AG20443 (cell line): Measurements from ENCODE around the gene IREB2.
A peak's percentile ranks its signal among the peaks of the same experiment; 100 is the strongest.
"Not testable (repeated sequence)": the region's sequence is repeated elsewhere in the genome, so short reads cannot be mapped to it uniquely, and the experiment has no call there.

Experiments
- DNase-seq: peaks from one replicate; pipeline ENCODE4 v3.0.0; 2012; ENCODE audit warnings: low spot score, mixed read lengths

Gene IREB2

GRCh38 chr15:78437762-78438618, at the start of gene IREB2:
IREB2 (plus strand) TSS chr15:78438216; CDS start chr15:78438338, 122 bp downstream.
- peak; percentile 99 for DNase-seq

GRCh38 chr15:78388865-78389264, 49.2 kb upstream of the IREB2 start:
- no peak for DNase-seq

- DNase-seq: peak; percentile 67
Observed at GRCh38 chr15:78389322-78389721, 48.7 kb upstream of the IREB2 start.

- DNase-seq: no peak
Observed at GRCh38 chr15:78389738-78390137, 48.3 kb upstream of the IREB2 start.

GRCh38 chr15:78390242-78390641, 47.8 kb upstream of the IREB2 start:
- DNase-seq: no peak

GRCh38 chr15:78390826-78391225, 47.2 kb upstream of the IREB2 start:
- DNase-seq: peak; percentile 41

- DNase-seq: no peak
Observed at GRCh38 chr15:78391781-78392180, 46.2 kb upstream of the IREB2 start.

GRCh38 chr15:78392430-78392829, 45.6 kb upstream of the IREB2 start:
- no peak for DNase-seq

GRCh38 chr15:78393137-78393536, 44.9 kb upstream of the IREB2 start:
- no peak for DNase-seq

- DNase-seq: no peak
Observed at GRCh38 chr15:78394026-78394425, 44.0 kb upstream of the IREB2 start.

GRCh38 chr15:78394981-78395616, 42.9 kb upstream of the IREB2 start:
- DNase-seq: no peak

- no peak for DNase-seq
Observed at GRCh38 chr15:78396186-78396814, 41.7 kb upstream of the IREB2 start.

GRCh38 chr15:78396976-78397375, 41.0 kb upstream of the IREB2 start:
- DNase-seq: peak; percentile 80

GRCh38 chr15:78397382-78397781, 40.6 kb upstream of the IREB2 start:
- no peak for DNase-seq

GRCh38 chr15:78398076-78398825, 39.8 kb upstream of the IREB2 start:
- no peak for DNase-seq

GRCh38 chr15:78399091-78399490, 38.9 kb upstream of the IREB2 start:
- DNase-seq: no peak

- no peak for DNase-seq
Observed at GRCh38 chr15:78402061-78402610, 35.9 kb upstream of the IREB2 start.

- no peak for DNase-seq
Observed at GRCh38 chr15:78404125-78404524, 33.9 kb upstream of the IREB2 start.

GRCh38 chr15:78404796-78405195, 33.2 kb upstream of the IREB2 start:
- not testable (repeated sequence) for DNase-seq

- DNase-seq: no peak
Observed at GRCh38 chr15:78405336-78405924, 32.6 kb upstream of the IREB2 start.

GRCh38 chr15:78406016-78406585, 31.9 kb upstream of the IREB2 start:
- no peak for DNase-seq
